K562 (cell line): ENCODE data around the gene TUBGCP6. TPM values are rescaled to one million over a fixed set of nuclear protein-coding genes. Genes with fewer than 3 reads are reported as not detected.

ENCODE experiments used
- ATAC-seq: fragments of 200-7000 bp; cut with Tn5 transposase; 3 replicates; pipeline ENCODE4 v1.9.1; 2020; ENCODE audit warnings: moderate library complexity
- BruUV-seq: library from RNA; stranded (reverse); fragments of 400-500 nt; replicated peaks from 2 replicates; lab custom pipeline; 2021; lab: Mats Ljungman, UMichigan
- CTCF ChIA-PET: fragments of 300-600 bp; formaldehyde crosslinking; extraction: SDS; loops from one replicate; lab custom pipeline; 2021; ENCODE audit warnings: low intra/inter-chr PET ratio; lab: Yijun Ruan, JAX
- POLR2A ChIA-PET: fragments of 300-600, 350-650 bp; sonication (Branson Sonifier 250); formaldehyde crosslinking; extraction: SDS; loops from one replicate; lab custom pipeline; 2021; ENCODE audit warnings: antibody characterized with exemption, inconsistent platforms; lab: Yijun Ruan, JAX
- DNase-seq, 4 experiments: peaks; one replicate each; pipeline versions ENCODE4 v3.0.0 to v3.0.0-alpha.2; 2011 to 2018; ENCODE audit warnings: low spot score in 3 of 4, mixed read lengths in 3 of 4; ENCODE audit errors: extremely low read depth in 1 of 4
- FAIRE-seq: peaks from 2 replicates; lab custom pipeline; 2011; peaks lifted over from hg19 to GRCh38; lab: Jason Lieb, UNC
- H2AFZ ChIP-seq: 2 replicates; pipeline ENCODE4 v1.6.0; 2011; ENCODE audit warnings: low read depth, low read length, control low read depth, inconsistent platforms
- H3K27ac ChIP-seq: fragments of 200-600 bp; 3 replicates; pipeline ENCODE4 v1.8.0; 2011; ENCODE audit warnings: low read depth, mild to moderate bottlenecking, control low read depth, inconsistent platforms, low read length, moderate library complexity, mixed read lengths; ENCODE audit errors: extremely low read depth
- H3K27me3 ChIP-seq, 2 experiments: fragments of 300-600 bp in 1 of 2; 2 replicates in 1 of 2; 3 replicates in 1 of 2; pipeline versions ENCODE4 v1.6.0 to v1.8.0; 2011; ENCODE audit warnings: inconsistent platforms in 2 of 2, low read length in 2 of 2, mild to moderate bottlenecking in 1 of 2, mixed read lengths in 1 of 2, moderate library complexity in 1 of 2; ENCODE audit not compliant: control insufficient read depth in 2 of 2, insufficient read depth in 2 of 2
- H3K36me3 ChIP-seq: fragments of 300-600 bp; 3 replicates; pipeline ENCODE4 v1.8.0; 2011; ENCODE audit warnings: mild to moderate bottlenecking, low read length, inconsistent platforms; ENCODE audit not compliant: control insufficient read depth, insufficient read depth
- H3K4me1 ChIP-seq, 2 experiments: fragments of 200-600 bp in 1 of 2; replicated peaks in 1 of 2; 2 replicates in 1 of 2; 3 replicates in 1 of 2; pipeline versions ENCODE4 v1.5.1 to v1.8.0; 2011; ENCODE audit warnings: inconsistent platforms in 2 of 2, low read length in 2 of 2, mild to moderate bottlenecking in 1 of 2, mixed read lengths in 1 of 2, moderate library complexity in 1 of 2; ENCODE audit not compliant: control insufficient read depth in 2 of 2, insufficient read depth in 2 of 2
- H3K4me2 ChIP-seq: 2 replicates; pipeline ENCODE4 v1.6.1; 2011; ENCODE audit warnings: low read length, control low read depth, inconsistent platforms, mixed read lengths; ENCODE audit not compliant: insufficient read depth
- H3K4me3 ChIP-seq: fragments of 200-600 bp; sonication (generic), shearing (Covaris generic); 2 replicates; pipeline ENCODE4 v1.5.1; 2016; ENCODE audit warnings: control low read depth, inconsistent platforms
- H3K79me2 ChIP-seq: fragments of 200-600 bp; 3 replicates; pipeline ENCODE4 v1.8.0; 2011; ENCODE audit warnings: low read length, inconsistent platforms; ENCODE audit not compliant: control insufficient read depth, insufficient read depth
- H3K9ac ChIP-seq, 2 experiments: 2 replicates each; pipeline versions ENCODE4 v1.6.0 to v1.6.1; 2011; ENCODE audit warnings: low read depth in 2 of 2, low read length in 2 of 2, control low read depth in 1 of 2, inconsistent platforms in 1 of 2, mild to moderate bottlenecking in 1 of 2, mixed read lengths in 1 of 2; ENCODE audit not compliant: insufficient read depth in 1 of 2
- H3K9me1 ChIP-seq: one replicate; pipeline ENCODE4 v1.6.0; 2011; ENCODE audit warnings: inconsistent platforms, mild to moderate bottlenecking, low read length, moderate library complexity; ENCODE audit not compliant: control insufficient read depth, insufficient read depth
- H3K9me3 ChIP-seq: replicated peaks from 2 replicates; pipeline ENCODE4 v1.5.1; 2011; ENCODE audit warnings: low read depth, low read length, inconsistent platforms; ENCODE audit not compliant: control insufficient read depth, insufficient read depth
- H4K20me1 ChIP-seq: replicated peaks from 2 replicates; pipeline ENCODE4 v1.6.1; 2011; ENCODE audit warnings: low read length, inconsistent platforms, mixed read lengths; ENCODE audit not compliant: control insufficient read depth, insufficient read depth
- ARID1B ChIP-seq: fragments of 450-650 bp; IDR thresholded peaks from 2 replicates; pipeline ENCODE4 v1.6.1; 2016; ENCODE audit warnings: antibody characterized with exemption, mild to moderate bottlenecking, inconsistent platforms
- GABPB1 ChIP-seq: sonication (generic); formaldehyde crosslinking; IDR thresholded peaks from 2 replicates; pipeline ENCODE4 v1.8.0; 2022; ENCODE audit warnings: mild to moderate bottlenecking, missing genetic modification reagents
- GATAD2A ChIP-seq: fragments of 450-650 bp; IDR thresholded peaks from 2 replicates; pipeline ENCODE4 v1.6.1; 2017
- GTF2B ChIP-seq: IDR thresholded peaks from 2 replicates; pipeline ENCODE4 v1.6.1; 2011; ENCODE audit not compliant: insufficient read length; ENCODE audit errors: extremely low read depth
- KDM1A ChIP-seq, 2 experiments: fragments of 450-650 bp; IDR thresholded peaks; 2 replicates each; pipeline ENCODE4 v1.6.1; 2016; ENCODE audit warnings: mild to moderate bottlenecking in 2 of 2
- LCOR ChIP-seq: sonication (generic); formaldehyde crosslinking; IDR thresholded peaks from 2 replicates; pipeline ENCODE4 v1.8.0; 2022; ENCODE audit warnings: mild to moderate bottlenecking, missing genetic modification reagents
- PCBP2 ChIP-seq: fragments of 200-400 bp; formaldehyde crosslinking; IDR thresholded peaks from 2 replicates; pipeline ENCODE4 v1.6.1; 2018; ENCODE audit warnings: low read length, low read depth, mild to moderate bottlenecking, moderate library complexity; ENCODE audit not compliant: poor library complexity, severe bottlenecking
- PHTF2 ChIP-seq: fragments of 250-450 bp; sonication (Bioruptor Pico); IDR thresholded peaks from 2 replicates; pipeline ENCODE4 v1.5.0; 2021; ENCODE audit warnings: mild to moderate bottlenecking
- RFX5 ChIP-seq: IDR thresholded peaks from 2 replicates; pipeline ENCODE4 v1.6.1; 2011; ENCODE audit warnings: low read depth, mild to moderate bottlenecking, improper control_type of control experiment, low read length
- SUPT5H ChIP-seq: fragments of 450-650 bp; IDR thresholded peaks from 2 replicates; pipeline ENCODE4 v1.6.1; 2016
- TCF7 ChIP-seq: sonication (generic); IDR thresholded peaks from 2 replicates; pipeline ENCODE4 v1.6.1; 2016; ENCODE audit warnings: antibody characterized with exemption, borderline replicate concordance
- ZNF12 ChIP-seq: sonication (generic); formaldehyde crosslinking; IDR thresholded peaks from 2 replicates; pipeline ENCODE4 v1.4.0; 2020; ENCODE audit warnings: mild to moderate bottlenecking, missing genetic modification reagents
- ZNF140 ChIP-seq: fragments of 250-450 bp; sonication (Bioruptor Pico); IDR thresholded peaks from 2 replicates; pipeline ENCODE4 v1.8.0; 2021; ENCODE audit warnings: moderate library complexity, mild to moderate bottlenecking, inconsistent platforms
- ZNF263 ChIP-seq: sonication (generic); formaldehyde crosslinking; IDR thresholded peaks from 2 replicates; pipeline ENCODE4 v1.8.0; 2022; ENCODE audit warnings: mild to moderate bottlenecking, missing genetic modification reagents, borderline replicate concordance
- ZNF311 ChIP-seq: fragments of 250-450 bp; sonication (Bioruptor Pico); IDR thresholded peaks from 2 replicates; pipeline ENCODE4 v1.4.0; 2020; ENCODE audit warnings: mild to moderate bottlenecking, moderate library complexity
- ZNF347 ChIP-seq: fragments of 450-650 bp; formaldehyde crosslinking; IDR thresholded peaks from 2 replicates; pipeline ENCODE4 v1.4.0; 2020; ENCODE audit warnings: low read depth, mild to moderate bottlenecking, moderate library complexity
- ZNF507 ChIP-seq: conservative IDR thresholded peaks from 2 replicates; pipeline ENCODE4 v1.6.1; 2017; ENCODE audit warnings: missing genetic modification characterization, missing compliant biosample characterization
- ZNF57 ChIP-seq: fragments of 450-650 bp; formaldehyde crosslinking; IDR thresholded peaks from 2 replicates; pipeline ENCODE4 v1.4.0; 2020; ENCODE audit warnings: mild to moderate bottlenecking, moderate library complexity
- ZNF589 ChIP-seq: fragments of 200-800 bp; sonication (Bioruptor generic); IDR thresholded peaks from 2 replicates; pipeline ENCODE4 v1.6.1; 2016; ENCODE audit warnings: low read depth, missing genetic modification characterization, missing compliant biosample characterization
- WGBS: fragments of 100-300 bp; shearing (Covaris generic); methylation state at CpG from one replicate; pipeline ENCODE4 v1.1.6; 2016; ENCODE audit warnings: low coverage, mixed read lengths; ENCODE audit not compliant: insufficient coverage; ENCODE audit errors: missing lambda C conversion rate; 5-methylcytosine and 5-hydroxymethylcytosine counted together
- in situ Hi-C: fragments of 300-500 bp; cut with MboI; formaldehyde crosslinking; loops from 4 replicates; pipeline ENCODE4 v1.15.0; 2018; ENCODE audit warnings: inconsistent platforms, mixed read lengths
- intact Hi-C: fragments of 100-400 bp; cut with micrococcal nuclease; formaldehyde crosslinking; loops from 2 replicates; pipeline ENCODE4 v1.14.2; 2022
- polyA plus RNA-seq, 8 experiments: library from polyadenylated mRNA; depleted of rRNA in 4 of 8; stranded (reverse) in 5 of 8; unstranded in 3 of 8; fragments of >200 nt; fragmentation: Nextera tagmentation in 2 of 8; fragmentation: Illumina TruSeq in 1 of 8; extraction: Ambion mirVana in 2 of 8; extraction: Trizol in 1 of 8; gene quantifications; 2 replicates each; pipeline versions ENCODE4 v1.2.1 to v1.2.3, GENCODE V29; 2011 to 2014; ENCODE audit warnings: inconsistent platforms in 1 of 8, missing spikeins in 1 of 8
- total RNA-seq, 7 experiments: library from RNA; depleted of rRNA in 6 of 7; stranded (reverse); fragments of >200 nt in 6 of 7; fragmentation: Illumina TruSeq in 2 of 7; extraction: Trizol in 2 of 7; gene quantifications; 2 replicates each; pipeline versions ENCODE4 v1.2.1 to v1.2.3, GENCODE V29; 2011 to 2021; ENCODE audit warnings: low replicate concordance in 1 of 7

The TUBGCP6 gene
- total and polyA plus RNA-seq, 9 of the 15 experiments (the other 6 are each of a cell fraction or from before 2014, with no cell fraction given), result 0.76 to 33.0 (median 10.1) TPM

- H3K4me3 ChIP-seq, result no peak overlapping the region
- no peak for TF ChIP-seq GABPB1 (CRISPR knock-in tag)
- no peak for TF ChIP-seq PHTF2 (CRISPR knock-in tag)
- no peak for TF ChIP-seq RFX5
- no peaks in the 10 kb centered on the region for H3K27me3 ChIP-seq
- ChIA-PET CTCF (no interaction called here), POLR2A (no interaction called here)
- no peak for DNase-seq
- BruUV-seq, result no TSS peak
- FAIRE-seq, result no peak
- H3K4me2 ChIP-seq, result no peak overlapping the region
- no peaks in the 10 kb centered on the region for H3K79me2 ChIP-seq
- in situ Hi-C loops, result no loop called here
- 100% methylated on average over 2 of the region's 13 CpGs for WGBS
- no peak overlapping the region for H3K9ac ChIP-seq
- no peaks in the 10 kb centered on the region for H3K9me1 ChIP-seq
- no peak overlapping the region for H3K27ac ChIP-seq
- no peaks in the 10 kb centered on the region for H3K9me3 ChIP-seq
- H3K4me1 ChIP-seq, result peaks cover 0 to 17% of the 10 kb centered on the region in 2 experiments; a peak in 1 of 5 replicates
- ATAC-seq, result no peak
- H2AFZ ChIP-seq, result no peak overlapping the region
- H4K20me1 ChIP-seq, result no peaks in the 10 kb centered on the region
- H3K36me3 ChIP-seq, result peaks cover 36% of the 10 kb centered on the region; the same call in 1 of the 3 replicates
- intact Hi-C loops, result no loop called here
These were observed 39.7 kb upstream of the TUBGCP6 start for GRCh38 chr22:50284479-50284878.

GRCh38 chr22:50283821-50284220, 39.0 kb upstream of the TUBGCP6 start:
- in situ Hi-C loops (no loop called here), intact Hi-C loops (no loop called here)
- no peak overlapping the region for H3K27ac ChIP-seq
- no peaks in the 10 kb centered on the region for H3K79me2 ChIP-seq
- H4K20me1 ChIP-seq, result no peaks in the 10 kb centered on the region
- no peaks in the 10 kb centered on the region for H3K9me3 ChIP-seq
- no peak overlapping the region for H2AFZ ChIP-seq
- no peak overlapping the region for H3K4me2 ChIP-seq
- peaks cover 36% of the 10 kb centered on the region; the same call in 1 of the 3 replicates for H3K36me3 ChIP-seq
- no peaks in the 10 kb centered on the region for H3K27me3 ChIP-seq
- no peaks in the 10 kb centered on the region for H3K9me1 ChIP-seq
- ATAC-seq, result no peak
- no peak for FAIRE-seq
- DNase-seq, result no peak
- no TSS peak for BruUV-seq
- H3K4me3 ChIP-seq, result no peak overlapping the region
- H3K4me1 ChIP-seq, result peaks cover 0 to 17% of the 10 kb centered on the region in 2 experiments; a peak in 1 of 5 replicates
- no peak overlapping the region for H3K9ac ChIP-seq
- 100% methylated on average over 1 of the region's 30 CpGs for WGBS
- POLR2A ChIA-PET, result no interaction called here
- CTCF ChIA-PET, result no interaction called here
- TF ChIP-seq ZNF140 (CRISPR knock-in tag) (no peak), ZNF347 (CRISPR knock-in tag) (no peak), SUPT5H (no peak), ZNF507 (tag) (no peak), GATAD2A (no peak), ZNF263 (CRISPR knock-in tag) (no peak), TCF7 (no peak), ZNF311 (no peak), PCBP2 (no peak), KDM1A (IDR thresholded peaks at IDR 0.05) (no peak), ZNF12 (CRISPR knock-in tag) (no peak), ZNF57 (CRISPR knock-in tag) (no peak), LCOR (CRISPR knock-in tag) (no peak), ARID1B (no peak), ZNF589 (CRISPR knock-in tag) (no peak), GTF2B (no peak)
